PC-9 (cell line): ENCODE measurements around the gene NAA10. TPM values are rescaled to one million over a fixed set of nuclear protein-coding genes. Genes with fewer than 3 reads are reported as not detected.

ENCODE experiments used
- BruUV-seq: library from RNA; stranded (reverse); fragments of 400-500 nt; replicated peaks from 2 replicates; lab custom pipeline; 2021; lab: Mats Ljungman, UMichigan
- CTCF ChIA-PET: fragments of 300-600 bp; sonication (Branson Sonifier 250); formaldehyde crosslinking; loops from one replicate; lab custom pipeline; 2022; ENCODE audit warnings: antibody characterized with exemption; lab: Charles Lee
- POLR2A ChIA-PET: fragments of 300-600 bp; sonication (Branson Sonifier 250); formaldehyde crosslinking; loops from one replicate; lab custom pipeline; 2022; ENCODE audit warnings: antibody characterized with exemption; ENCODE audit not compliant: unreplicated experiment; lab: Charles Lee
- DNase-seq, 2 experiments: peaks; one replicate each; pipeline versions ENCODE4 v3.0.0 to v3.0.0-alpha.2; 2015 to 2022; ENCODE audit warnings: mixed read lengths in 1 of 2
- H2AFZ ChIP-seq: fragments of 200-600 bp; sonication (generic); 2 replicates; pipeline ENCODE4 v1.8.1; 2017; ENCODE audit warnings: antibody characterized with exemption
- H3F3A ChIP-seq: fragments of 200-600 bp; sonication (generic); 2 replicates; pipeline ENCODE4 v1.8.1; 2017; ENCODE audit warnings: antibody characterized with exemption, mild to moderate bottlenecking, low read depth; ENCODE audit not compliant: insufficient read depth
- H3K27ac ChIP-seq: fragments of 200-600 bp; sonication (generic); 2 replicates; pipeline ENCODE4 v1.6.1; 2016; ENCODE audit warnings: mixed run types
- H3K27me3 ChIP-seq: fragments of 200-600 bp; sonication (generic); 2 replicates; pipeline ENCODE4 v1.6.1; 2016; ENCODE audit warnings: low read depth, mixed run types; ENCODE audit not compliant: insufficient read depth
- H3K36me3 ChIP-seq: fragments of 200-600 bp; sonication (generic); 2 replicates; pipeline ENCODE4 v1.6.1; 2016; ENCODE audit warnings: low read depth, mixed run types
- H3K4me1 ChIP-seq: fragments of 200-600 bp; sonication (generic); replicated peaks from 2 replicates; pipeline ENCODE4 v1.6.1; 2016; ENCODE audit warnings: mixed run types; ENCODE audit not compliant: insufficient read depth
- H3K4me2 ChIP-seq: fragments of 200-600 bp; sonication (generic); 2 replicates; pipeline ENCODE4 v1.6.1; 2017; ENCODE audit warnings: mixed run types
- H3K4me3 ChIP-seq: fragments of 200-600 bp; sonication (generic); 2 replicates; pipeline ENCODE4 v1.6.1; 2016; ENCODE audit warnings: mixed run types
- H3K79me2 ChIP-seq: fragments of 200-600 bp; sonication (generic); 2 replicates; pipeline ENCODE4 v1.6.1; 2017; ENCODE audit warnings: low read depth, mixed run types
- H3K9me2 ChIP-seq: fragments of 200-600 bp; sonication (generic); 2 replicates; pipeline ENCODE4 v1.8.1; 2017; ENCODE audit warnings: mild to moderate bottlenecking; ENCODE audit not compliant: insufficient read depth
- H3K9me3 ChIP-seq: fragments of 200-600 bp; sonication (generic); 2 replicates; pipeline ENCODE4 v1.8.1; 2016; ENCODE audit warnings: low read depth; ENCODE audit not compliant: insufficient read depth
- H4K20me1 ChIP-seq: fragments of 200-600 bp; sonication (generic); 2 replicates; pipeline ENCODE4 v1.8.1; 2017; ENCODE audit not compliant: insufficient read depth
- EZH2 ChIP-seq: fragments of 200-600 bp; sonication (generic); IDR thresholded peaks from 2 replicates; pipeline ENCODE4 v1.8.0; 2017; ENCODE audit warnings: antibody characterized with exemption, low read depth
- intact Hi-C: fragments of 100-400 bp; cut with micrococcal nuclease; formaldehyde crosslinking; loops from one replicate; pipeline ENCODE4 v1.10.0; 2022; ENCODE audit not compliant: unreplicated experiment
- total RNA-seq: library from RNA; stranded (reverse); gene quantifications from 2 replicates; pipeline ENCODE4 v1.2.3, GENCODE V29; 2021
- TF ChIP-seq, protein P1 (sequence below): fragments of 200-600 bp; sonication (generic); conservative IDR thresholded peaks from 2 replicates; pipeline ENCODE4 v1.6.1; 2017; ENCODE audit warnings: mixed run types, antibody characterized with exemption, mild to moderate bottlenecking, moderate library complexity

Gene NAA10
- total RNA-seq, 1 experiment from 2014 or later, result 181 TPM

GRCh38 chrX:153963546-153963945 lies 28.7 kb upstream of the NAA10 start:
- Histone ChIP-seq H3K27me3 (no peaks in the 10 kb centered on the region), H3K9me2 (no peaks in the 10 kb centered on the region), H3K27ac (no peak overlapping the region), H3F3A (no peaks in the 10 kb centered on the region), H3K79me2 (peaks cover 41% of the 10 kb centered on the region), H4K20me1 (peaks cover 43% of the 10 kb centered on the region), H2AFZ (no peak overlapping the region), H3K36me3 (no peaks in the 10 kb centered on the region), H3K4me1 (no peaks in the 10 kb centered on the region), H3K9me3 (no peaks in the 10 kb centered on the region), H3K4me2 (no peak overlapping the region), H3K4me3 (no peak overlapping the region)
- CTCF ChIA-PET, result no interaction called here
- no TSS peak for BruUV-seq
- no peak for DNase-seq
- POLR2A ChIA-PET, result no interaction called here
- no peak for TF ChIP-seq EZH2
- TF ChIP-seq, protein P1, sequence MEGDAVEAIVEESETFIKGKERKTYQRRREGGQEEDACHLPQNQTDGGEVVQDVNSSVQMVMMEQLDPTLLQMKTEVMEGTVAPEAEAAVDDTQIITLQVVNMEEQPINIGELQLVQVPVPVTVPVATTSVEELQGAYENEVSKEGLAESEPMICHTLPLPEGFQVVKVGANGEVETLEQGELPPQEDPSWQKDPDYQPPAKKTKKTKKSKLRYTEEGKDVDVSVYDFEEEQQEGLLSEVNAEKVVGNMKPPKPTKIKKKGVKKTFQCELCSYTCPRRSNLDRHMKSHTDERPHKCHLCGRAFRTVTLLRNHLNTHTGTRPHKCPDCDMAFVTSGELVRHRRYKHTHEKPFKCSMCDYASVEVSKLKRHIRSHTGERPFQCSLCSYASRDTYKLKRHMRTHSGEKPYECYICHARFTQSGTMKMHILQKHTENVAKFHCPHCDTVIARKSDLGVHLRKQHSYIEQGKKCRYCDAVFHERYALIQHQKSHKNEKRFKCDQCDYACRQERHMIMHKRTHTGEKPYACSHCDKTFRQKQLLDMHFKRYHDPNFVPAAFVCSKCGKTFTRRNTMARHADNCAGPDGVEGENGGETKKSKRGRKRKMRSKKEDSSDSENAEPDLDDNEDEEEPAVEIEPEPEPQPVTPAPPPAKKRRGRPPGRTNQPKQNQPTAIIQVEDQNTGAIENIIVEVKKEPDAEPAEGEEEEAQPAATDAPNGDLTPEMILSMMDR, result no peak
- intact Hi-C loops, result no loop called here

GRCh38 chrX:153961292-153961691 lies 26.5 kb upstream of the NAA10 start:
- Histone ChIP-seq H3K9me2 (no peaks in the 10 kb centered on the region), H3K27me3 (no peaks in the 10 kb centered on the region), H3K4me2 (no peak overlapping the region), H3K36me3 (no peaks in the 10 kb centered on the region), H3F3A (no peaks in the 10 kb centered on the region), H3K27ac (no peak overlapping the region), H3K4me3 (no peak overlapping the region), H3K9me3 (no peaks in the 10 kb centered on the region), H4K20me1 (peaks cover 20% of the 10 kb centered on the region), H2AFZ (no peak overlapping the region), H3K4me1 (no peaks in the 10 kb centered on the region), H3K79me2 (peaks cover 19% of the 10 kb centered on the region)
- intact Hi-C loops, result no loop called here
- ChIA-PET CTCF (no interaction called here), POLR2A (no interaction called here)
- TF ChIP-seq, protein P1, result no peak
- TF ChIP-seq EZH2, result no peak
- no TSS peak for BruUV-seq
- no peak for DNase-seq

DNA sequence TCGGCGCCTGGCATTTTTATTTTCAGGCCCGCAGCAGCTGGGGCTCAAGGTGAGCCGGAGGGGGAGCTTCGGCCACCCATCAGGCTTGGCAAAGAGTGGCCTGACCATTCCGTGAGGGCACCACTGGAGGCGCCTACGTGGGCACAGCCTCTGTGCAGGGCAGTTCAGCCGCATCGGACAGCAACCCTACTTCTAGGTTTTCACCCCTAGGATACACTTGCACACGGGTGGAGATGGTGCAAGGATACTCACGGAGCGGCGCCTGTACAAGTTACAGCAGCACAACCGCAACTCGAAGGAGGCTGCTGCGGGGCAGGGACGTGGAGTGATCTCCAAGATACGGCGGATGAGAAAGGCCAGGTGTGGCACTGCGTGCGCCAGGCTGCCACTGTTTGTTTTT lies 25.9 kb upstream of the NAA10 start:
- no peaks in the 10 kb centered on the region for H3K36me3 ChIP-seq
- no peaks in the 10 kb centered on the region for H3F3A ChIP-seq
- H3K4me1 ChIP-seq, result no peaks in the 10 kb centered on the region
- H3K79me2 ChIP-seq, result peaks cover 14% of the 10 kb centered on the region
- no peak overlapping the region for H3K27ac ChIP-seq
- intact Hi-C loops, result no loop called here
- no peaks in the 10 kb centered on the region for H3K9me3 ChIP-seq
- CTCF ChIA-PET, result no interaction called here
- no TSS peak for BruUV-seq
- no peak overlapping the region for H3K4me3 ChIP-seq
- no peak overlapping the region for H2AFZ ChIP-seq
- no peak for TF ChIP-seq EZH2
- TF ChIP-seq, protein P1, result no peak
- POLR2A ChIA-PET, result no interaction called here
- H3K4me2 ChIP-seq, result no peak overlapping the region
- DNase-seq, result no peak
- H3K9me2 ChIP-seq, result no peaks in the 10 kb centered on the region
- no peaks in the 10 kb centered on the region for H3K27me3 ChIP-seq
- H4K20me1 ChIP-seq, result peaks cover 15% of the 10 kb centered on the region
